Stromal cell of bone marrow (primary cell): ENCODE measurements around the gene PRTFDC1.
"Not testable (repeated sequence)": the region's sequence is repeated elsewhere in the genome, so short reads cannot be mapped to it uniquely, and the experiment has no call there.

Source experiments
- DNase-seq: peaks from one replicate; pipeline ENCODE4 v3.0.0-alpha.2; 2012; ENCODE audit warnings: low read depth

Gene PRTFDC1

DNA sequence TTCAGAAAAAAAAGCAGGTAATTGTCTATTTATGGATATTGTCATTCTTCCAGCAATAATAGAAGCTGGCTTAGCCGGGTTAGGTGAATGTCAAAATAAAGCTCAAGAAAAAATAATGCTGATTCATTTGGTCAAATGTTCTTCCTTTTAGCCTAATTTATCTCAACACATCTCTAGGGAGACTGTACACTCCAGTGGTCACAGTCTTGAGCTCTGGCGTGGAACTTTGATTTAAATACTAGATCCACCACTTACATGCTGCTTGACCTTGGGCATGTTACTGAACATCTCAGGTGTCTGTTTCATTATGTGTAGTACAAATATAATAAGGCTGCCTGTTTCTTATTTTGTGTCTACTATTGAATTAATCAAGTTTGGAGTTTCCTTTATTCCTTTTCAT lies 22.0 kb downstream of the PRTFDC1 start:
- DNase-seq, result no peak

DNA sequence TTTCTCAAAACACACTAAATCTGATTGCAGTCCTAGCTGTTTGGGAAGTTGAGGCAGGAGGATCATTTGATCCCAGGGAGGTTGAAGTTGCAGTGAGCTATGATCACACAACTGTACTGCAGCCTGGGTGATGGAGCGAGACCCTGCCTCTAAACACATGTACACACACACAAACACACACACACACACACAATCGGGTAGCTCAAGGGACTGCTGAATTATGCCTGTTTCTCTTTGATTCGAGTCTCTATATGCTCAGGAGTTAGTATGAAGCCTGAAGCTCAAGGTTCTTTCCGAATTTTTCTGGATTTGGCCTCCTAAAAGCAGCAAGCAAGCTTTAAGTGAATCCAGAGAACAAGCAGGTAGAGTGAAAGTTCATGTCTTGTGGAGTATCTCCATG lies 22.5 kb downstream of the PRTFDC1 start:
- DNase-seq, result no peak

DNA sequence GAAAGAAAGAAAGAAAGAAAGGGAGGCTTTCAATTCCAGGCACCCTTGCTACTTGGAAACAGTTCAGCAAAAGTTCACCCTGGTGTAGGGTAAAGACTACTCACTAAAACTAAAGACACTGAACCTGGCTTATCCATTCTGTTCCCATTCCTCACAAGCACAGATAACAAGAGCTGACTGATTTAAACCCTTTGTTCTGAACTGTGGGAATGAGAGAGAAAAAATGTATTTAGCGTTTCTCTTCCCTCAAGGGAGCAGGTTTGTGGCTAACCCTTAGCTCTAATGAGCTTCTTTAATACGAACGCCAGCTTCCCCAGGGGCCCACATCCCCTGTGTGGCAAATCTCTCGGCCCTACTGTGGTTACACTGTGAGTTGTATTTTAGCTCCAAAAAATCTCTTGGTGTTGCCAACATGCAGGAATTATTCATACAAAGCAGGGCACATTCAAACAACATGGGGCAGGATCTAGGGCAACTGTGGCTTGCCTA lies 23.3 kb downstream of the PRTFDC1 start:
- peak; percentile 88 for DNase-seq

DNA sequence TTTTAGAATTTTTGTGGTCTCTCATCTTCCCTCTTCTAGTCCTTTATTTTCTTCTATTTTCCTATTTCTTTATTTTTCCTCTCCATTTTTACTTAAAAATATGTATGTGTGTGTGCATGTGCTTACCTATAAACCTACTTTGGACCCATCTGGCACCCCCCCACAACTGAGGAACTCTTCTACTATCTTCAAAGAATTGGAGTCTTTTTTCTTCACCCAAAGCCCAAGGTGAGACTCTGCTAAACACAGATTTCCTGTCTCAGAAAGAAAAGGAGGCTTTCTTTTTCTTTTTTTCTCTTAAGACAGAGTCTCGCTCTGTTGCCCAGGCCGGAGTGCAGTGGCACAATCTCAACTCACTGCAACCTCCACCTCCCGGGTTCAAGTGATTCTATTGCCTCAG lies 24.2 kb downstream of the PRTFDC1 start:
- no peak for DNase-seq

DNA sequence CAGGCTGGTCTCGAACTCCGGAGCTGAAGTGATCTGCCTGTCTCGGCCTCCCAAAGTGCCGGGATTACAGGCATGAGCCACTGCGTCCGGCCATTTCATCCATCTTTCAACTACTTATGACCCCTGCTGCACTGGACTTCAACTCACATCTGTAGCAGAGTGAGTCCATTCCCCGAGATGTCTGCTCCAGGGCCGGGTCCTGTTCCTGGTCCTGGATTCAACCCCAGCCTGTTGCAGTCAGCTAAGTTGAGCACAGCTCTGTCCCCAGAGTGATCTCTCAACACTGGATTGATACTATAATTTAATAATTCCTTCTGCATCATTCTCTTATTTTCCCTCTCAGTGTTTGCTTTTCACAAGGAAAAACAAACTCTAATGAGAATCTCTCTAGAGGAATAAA lies 25.8 kb downstream of the PRTFDC1 start:
- no peak for DNase-seq

DNA sequence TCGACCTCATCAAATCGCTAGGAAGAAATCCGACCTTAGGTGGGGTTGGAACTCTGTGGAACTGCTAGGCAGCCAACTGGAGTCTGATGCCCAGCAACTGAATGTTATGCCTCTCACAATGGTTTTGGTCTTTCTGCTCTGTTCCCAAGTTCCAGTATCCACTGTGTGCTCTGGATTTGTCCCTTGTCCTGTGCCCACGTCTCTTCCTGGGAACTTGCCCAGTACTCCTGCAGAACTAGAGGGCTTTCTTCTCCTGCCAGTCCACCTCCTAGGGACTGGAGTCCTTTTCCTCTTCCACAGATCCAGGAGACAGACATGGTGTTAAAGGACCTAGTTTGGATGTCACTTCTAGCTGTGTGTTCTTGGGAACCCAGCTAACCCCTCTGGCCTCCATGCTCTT lies 26.6 kb downstream of the PRTFDC1 start:
- no peak for DNase-seq

DNA sequence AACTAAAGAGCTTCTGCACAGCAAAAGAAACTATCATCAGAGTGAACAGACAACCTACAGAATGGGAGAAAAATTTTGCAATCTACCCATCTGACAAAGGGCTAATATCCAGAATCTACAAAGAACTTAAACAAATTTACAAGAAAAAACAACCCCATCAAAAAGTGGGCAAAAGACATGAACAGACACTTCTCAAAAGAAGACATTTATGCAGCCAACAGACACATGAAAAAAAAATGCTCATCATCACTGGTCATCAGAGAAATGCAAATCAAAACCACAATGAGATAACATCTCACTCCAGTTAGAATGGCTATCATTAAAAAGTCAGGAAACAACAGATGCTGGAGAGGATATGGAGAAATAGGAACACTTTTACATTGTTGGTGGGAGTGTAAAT lies 27.9 kb downstream of the PRTFDC1 start:
- DNase-seq, result not testable (repeated sequence)

DNA sequence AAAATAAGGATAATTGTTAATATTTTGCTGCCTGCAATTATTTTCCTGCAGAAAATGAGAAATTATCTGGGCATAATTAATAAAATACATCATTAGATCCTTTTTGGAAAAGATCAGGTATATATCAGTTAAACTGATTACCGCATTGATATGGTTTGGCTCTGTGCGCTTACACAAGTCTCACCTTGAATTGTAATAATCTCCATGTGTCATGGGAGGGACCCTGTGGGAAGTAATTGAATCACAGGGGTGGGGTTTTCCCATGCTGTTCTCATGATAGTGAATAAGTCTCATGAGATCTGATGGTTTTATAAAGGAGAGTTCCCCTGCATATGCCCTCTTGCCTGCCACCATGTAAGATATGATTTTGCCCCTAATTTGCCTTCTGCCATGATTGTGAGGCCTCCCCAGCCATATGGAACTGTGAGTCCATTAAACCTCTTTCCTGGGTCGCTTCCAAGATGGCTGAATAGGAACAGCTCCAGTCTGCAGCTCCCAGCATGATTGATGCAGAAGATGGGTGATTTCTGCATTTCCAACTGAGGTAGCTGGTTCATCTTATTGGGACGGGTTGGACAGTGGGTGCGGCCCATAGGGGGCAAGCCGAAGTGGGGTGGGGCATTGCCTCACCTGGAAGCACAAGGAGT lies 30.1 kb downstream of the PRTFDC1 start:
- not testable (repeated sequence) for DNase-seq

DNA sequence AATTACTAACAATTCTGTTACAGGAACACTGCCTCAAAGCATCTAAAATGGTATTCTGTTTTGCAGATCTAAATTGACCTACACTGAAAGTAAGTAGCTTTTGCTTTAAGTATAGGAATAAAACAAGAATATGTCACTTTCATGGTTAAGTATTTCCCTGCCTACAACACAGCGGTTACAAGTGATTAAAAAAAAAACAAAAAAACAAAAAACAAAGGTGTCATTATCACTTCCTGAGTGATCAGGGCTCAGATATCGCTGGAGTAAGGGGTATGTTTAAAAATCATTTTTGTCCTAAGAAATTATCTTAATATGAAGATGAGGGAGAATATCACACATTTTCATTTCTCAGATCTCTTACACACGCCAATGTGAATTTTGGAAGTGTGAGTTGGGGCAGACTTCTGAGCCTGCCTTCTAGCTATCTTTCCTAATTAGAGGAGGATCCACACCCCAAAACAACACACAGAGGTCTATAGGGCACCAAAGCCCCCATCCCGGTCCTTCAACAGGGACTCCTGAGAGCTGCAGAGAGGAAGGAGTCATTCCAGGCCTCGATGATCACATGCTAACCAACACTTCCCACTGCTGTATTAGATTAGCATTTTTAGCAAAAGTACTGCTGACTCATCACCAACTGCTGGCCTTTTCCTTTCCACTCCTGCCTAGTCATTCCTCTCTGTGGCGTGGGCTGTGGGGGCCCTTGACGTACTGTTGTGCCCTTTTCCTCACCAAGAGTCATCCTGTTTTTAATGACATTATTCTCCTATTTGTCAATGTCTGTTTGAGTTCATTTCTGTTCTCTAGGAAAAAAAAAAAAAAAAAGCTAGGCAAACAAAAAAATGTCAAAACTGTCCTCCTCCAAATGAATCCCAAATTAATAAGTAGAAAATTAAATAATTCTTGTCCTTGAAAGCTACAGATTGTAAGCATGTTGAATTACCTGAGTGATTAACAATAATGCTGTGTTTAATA lies 31.2 kb downstream of the PRTFDC1 start:
- DNase-seq, result peak; percentile 98

DNA sequence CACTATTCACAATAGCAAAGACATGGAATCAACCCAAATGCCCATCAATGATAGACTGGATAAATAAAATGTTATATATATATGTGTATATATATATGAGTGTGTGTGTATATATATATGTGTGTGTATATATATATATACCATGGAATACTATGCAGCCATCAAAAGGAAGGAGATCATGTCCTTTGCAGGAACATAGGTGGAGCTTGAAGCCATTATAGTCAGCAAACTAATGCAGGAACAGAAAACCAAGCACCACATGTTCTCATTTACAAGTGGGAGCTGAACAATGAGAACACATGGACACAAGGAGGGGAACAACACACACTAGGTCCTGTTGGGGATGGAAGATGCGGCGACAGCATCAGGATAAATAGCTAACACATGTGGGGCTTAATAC lies 32.2 kb downstream of the PRTFDC1 start:
- DNase-seq, result not testable (repeated sequence)

DNA sequence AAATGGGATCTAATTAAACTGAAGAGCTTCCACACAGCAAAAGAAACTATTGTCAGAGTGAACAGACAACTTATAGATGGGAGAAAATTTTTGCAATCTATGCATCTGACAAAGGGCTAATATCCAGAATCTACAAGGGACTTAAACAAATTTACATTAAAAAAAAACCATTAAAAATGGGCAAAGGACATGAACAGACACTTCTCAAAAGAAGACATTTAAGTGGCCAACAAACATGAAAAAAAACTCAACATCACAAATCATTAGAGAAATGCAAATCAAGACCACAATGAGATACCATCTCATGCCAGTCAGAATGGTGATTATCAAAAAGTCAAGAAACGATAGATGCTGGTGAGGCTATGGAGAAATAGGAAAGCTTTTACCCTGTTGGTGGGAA lies 32.8 kb downstream of the PRTFDC1 start:
- DNase-seq, result not testable (repeated sequence)

DNA sequence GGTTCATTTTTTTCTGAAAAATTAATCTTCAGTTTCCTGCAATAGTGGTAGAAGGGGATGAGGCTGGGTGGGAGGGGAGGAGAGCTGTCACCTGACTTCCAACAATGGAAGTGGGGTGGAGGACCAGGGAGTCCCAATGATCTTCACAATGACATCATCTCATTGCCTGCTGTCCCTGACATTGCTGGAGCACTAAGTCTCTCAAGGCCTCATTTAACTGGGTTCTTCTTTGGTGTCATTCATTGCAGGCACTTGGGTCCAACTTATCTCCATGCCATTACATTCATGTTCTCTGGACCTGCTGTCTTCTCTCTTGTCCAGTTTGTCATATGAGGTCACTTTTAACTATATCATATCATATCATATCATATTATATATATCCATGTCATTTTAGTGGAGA lies 34.4 kb downstream of the PRTFDC1 start:
- no peak for DNase-seq

DNA sequence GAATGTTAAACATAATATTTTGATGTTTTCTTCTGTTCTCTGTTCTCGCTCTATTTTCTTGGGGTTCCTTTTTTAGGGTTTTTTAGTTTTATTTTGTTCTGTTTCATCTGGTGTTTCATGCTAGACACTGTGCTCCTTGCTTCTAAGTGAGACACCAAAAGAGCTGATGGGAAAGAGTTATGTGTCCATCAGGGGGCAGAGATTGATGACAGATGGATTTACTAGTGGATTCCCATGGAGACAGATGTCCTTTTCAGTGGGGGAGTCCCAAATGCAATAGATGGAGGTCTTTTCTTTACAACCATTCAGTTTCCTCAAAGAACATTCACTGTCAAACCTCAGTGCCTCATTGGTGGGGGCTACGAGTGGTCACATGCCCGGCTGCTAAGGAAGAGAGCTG lies 34.9 kb downstream of the PRTFDC1 start:
- DNase-seq, result no peak

DNA sequence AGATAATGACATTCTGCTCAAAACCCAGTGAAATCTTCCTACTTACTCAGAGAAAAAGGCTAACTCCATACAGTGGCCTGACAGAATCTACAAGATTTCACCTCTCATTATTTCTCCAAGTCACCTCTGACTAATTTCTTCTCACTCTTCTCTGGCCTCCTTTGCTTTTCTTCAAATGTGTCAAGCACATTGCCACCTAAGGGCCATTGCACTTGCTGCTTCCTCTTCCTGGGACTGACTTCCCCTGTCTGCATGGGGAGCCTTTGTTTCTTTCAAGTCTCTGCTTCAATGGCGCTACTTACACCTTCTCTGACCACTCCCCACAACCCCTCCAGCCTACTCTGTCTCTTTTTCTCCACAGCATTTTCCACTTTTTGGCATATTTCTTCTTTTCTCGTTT lies 36.0 kb downstream of the PRTFDC1 start:
- no peak for DNase-seq

DNA sequence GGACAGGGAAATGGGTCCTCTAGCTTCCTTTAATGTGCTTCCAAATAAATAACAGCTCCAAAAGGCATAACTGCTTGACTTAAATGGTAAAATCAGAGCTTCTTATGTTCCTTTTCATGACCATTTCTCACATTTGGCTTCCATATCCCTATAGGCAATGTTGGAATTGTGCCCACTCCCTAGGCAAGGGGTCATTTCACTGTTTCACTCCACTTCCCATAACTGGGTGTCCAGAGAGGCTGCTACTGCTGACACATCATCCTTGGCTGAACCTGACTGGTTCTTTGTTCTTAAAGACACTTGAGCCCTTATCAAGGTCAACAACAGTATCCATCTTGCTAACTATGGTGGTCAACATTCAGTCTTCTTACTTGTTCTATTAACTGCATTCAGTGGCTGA lies 37.1 kb downstream of the PRTFDC1 start:
- DNase-seq, result no peak

DNA sequence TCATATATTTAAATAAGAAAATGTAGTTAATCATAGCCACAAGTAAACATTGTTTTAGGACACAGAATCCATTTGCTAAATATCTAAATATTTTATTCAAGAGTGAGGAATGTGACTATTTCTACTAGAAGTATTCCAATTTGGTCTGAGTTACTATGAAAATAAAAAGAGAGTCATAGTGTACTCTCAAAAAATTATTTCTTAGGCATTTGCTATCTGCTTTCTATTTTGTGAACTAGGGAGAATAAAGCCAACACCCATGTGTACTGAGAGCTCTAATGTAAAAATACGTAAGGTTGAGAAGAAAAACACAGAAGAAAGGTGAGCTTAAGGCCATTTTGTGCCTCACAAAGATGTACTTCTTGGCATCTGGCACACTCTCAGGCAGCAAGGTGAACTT lies 38.3 kb downstream of the PRTFDC1 start:
- no peak for DNase-seq

DNA sequence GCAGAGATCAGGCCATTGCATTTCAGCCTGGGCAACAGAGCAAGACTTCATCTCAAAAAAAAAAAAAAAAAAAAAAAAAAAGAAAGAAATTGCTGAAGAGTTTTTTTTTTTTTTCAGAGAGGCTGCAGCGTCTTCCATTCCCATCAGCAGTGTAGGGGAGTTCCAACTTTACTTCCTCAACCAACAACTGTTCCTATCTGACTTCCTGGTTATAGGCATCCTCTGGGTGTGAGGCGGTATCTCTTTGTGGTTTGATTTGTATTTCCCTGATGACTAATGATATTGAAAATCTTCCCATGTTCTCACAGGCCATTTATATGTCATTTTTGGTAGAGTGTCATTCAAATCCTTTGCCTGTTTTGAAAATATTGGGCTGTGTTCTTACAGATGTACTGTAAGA lies 40.2 kb downstream of the PRTFDC1 start:
- DNase-seq, result no peak

DNA sequence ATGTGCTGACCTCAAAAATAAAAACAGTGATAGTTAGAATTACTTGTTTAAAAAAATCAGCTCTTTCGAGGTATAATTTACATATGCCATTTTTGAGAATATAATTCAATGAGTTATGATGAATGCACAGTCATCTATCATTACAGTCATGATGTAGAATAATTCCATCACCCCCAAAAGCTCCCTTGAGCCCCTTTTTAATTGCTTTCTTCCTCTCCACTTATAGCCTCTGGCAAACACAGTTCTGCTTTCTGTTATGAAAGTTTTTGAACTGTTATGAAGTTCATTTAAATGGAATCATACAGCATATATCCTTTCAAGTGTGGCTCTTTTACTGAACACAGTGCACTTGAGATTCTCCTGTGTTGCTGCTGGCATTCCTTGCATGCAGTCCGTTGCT lies 41.4 kb downstream of the PRTFDC1 start:
- DNase-seq, result no peak

DNA sequence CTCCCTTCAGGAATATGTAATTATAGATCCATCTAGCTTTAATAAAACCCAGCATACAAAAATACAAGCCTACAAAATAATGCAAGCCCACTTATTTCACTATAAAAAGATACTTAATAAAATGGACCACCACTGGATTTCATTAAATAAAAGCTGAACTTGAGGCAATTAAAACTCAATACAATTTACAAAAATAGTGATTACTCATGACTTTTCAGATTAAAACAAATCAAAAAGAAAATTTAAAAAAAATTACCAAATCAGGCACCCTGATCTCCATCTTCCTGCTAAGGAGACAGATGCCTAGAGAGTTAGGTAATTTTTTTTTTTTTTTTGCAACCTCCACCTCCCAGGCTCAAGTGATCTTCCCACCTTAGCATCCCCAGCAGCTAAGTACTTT lies 41.8 kb downstream of the PRTFDC1 start:
- no peak for DNase-seq

DNA sequence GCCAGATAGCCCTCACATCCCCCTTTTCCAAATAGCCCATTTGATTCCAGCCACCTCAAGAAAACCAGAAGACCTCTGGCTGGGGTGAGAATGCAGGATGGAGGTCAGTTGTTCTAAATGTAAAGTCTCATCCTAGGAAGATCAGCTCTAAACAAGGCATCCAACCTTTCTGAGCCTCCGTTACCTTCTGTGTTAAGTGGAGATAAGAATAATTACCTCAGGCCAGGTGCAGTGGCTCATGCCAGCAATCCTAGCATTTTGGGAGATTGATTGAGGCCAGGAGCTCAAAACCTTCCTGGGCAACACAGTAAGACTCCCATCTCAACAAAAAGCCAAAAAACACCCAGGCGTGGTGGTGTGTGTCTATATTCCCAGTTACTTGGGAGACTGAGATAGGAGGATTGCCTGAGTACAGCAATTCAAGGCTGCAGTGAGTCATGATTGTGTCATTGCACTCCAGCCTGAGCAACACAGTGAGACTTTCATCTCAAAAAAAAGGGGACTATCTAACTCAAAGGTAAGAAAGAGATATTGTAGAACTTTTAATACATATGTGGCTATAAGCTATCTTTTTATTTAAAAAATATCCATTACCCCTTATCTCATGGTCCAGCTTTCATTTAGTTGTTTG lies 43.5 kb downstream of the PRTFDC1 start:
- DNase-seq, result peak; percentile 70

DNA sequence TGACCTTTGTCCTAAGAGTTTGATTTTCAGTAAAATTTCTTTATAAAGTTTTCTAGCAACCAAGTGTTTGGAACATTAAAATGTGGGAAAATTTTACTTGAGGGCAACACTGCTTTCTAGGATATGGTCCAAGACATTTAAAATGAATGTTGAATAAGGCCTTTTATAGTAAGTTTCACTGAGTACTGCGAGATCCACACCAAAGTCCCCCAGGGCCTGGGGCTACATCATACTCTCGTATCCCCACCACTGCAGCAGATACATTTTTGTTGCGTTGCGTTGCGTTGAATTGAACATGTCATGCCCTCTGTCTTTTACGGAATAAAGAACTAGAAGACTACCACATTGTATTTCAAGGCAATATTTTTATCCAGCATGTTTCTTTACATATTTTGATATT lies 44.5 kb downstream of the PRTFDC1 start:
- no peak for DNase-seq

DNA sequence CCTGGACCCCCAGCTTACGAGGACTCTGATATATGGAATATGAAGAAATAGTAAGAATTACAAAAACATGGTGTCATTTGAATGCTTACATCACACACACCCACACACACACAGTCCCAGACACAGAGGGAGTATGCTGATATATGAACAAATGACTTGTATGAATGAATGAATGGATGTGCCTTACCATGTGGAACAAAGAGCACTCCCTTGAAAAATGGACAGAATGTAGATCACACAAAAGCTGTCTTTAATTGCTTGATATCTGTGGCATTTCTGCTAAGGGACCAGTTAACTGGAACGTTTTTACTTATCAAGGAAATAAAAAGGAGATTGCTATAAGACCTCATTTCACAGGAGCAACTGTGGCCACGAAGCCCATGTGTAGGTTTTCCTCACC lies 46.0 kb downstream of the PRTFDC1 start:
- no peak for DNase-seq

DNA sequence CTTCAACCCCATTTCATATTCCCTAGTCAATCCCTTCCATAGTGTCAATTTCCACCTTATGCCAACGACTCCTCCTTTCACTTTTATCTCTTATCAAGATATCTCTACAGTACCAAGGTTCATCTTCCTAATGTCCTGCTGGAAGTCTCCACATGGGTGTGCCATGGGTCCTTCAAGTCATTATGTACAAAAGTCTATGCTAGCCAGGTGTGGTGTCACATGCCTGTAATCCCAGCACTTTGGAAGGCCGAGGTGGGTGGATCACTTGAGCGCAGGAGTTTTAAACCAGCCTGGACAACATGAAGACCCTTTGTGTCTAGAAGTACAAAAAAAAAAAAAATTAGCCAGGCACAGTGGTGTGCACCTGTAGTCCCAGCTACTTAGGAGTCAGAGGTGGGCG lies 47.6 kb downstream of the PRTFDC1 start:
- no peak for DNase-seq
